Measurements from ENCODE around the gene ATMIN. TPM values are rescaled to one million over a fixed set of nuclear protein-coding genes. Genes with fewer than 3 reads are reported as not detected.

Gene ATMIN
- total RNA-seq, 1 donor from 2014 or later = 43.2 TPM

GRCh38 chr16:81040842-81041241 lies 5.2 kb downstream of the ATMIN start:
- no peak for TF ChIP-seq CTCF (IDR thresholded peaks at IDR 0.05; ENCODE audit: unreplicated experiment)
- no peaks in the 10 kb centered on the region for H3K9me3 Mint-ChIP-seq
- no peaks in the 10 kb centered on the region for H3K27me3 Mint-ChIP-seq (ENCODE audit: low read depth)
- no peak for DNase-seq (ENCODE audit: low spot score in 2 of 2, unreplicated experiment in 2 of 2)
- H3K4me3 Mint-ChIP-seq = no peak overlapping the region
- H3K27ac Mint-ChIP-seq = peak overlapping the region; percentile 22
- peaks cover 44% of the 10 kb centered on the region for H3K36me3 Mint-ChIP-seq
- H3K4me1 Mint-ChIP-seq = peaks cover 34% of the 10 kb centered on the region

GRCh38 chr16:81041696-81042095 lies 6.1 kb downstream of the ATMIN start:
- no peak overlapping the region for H3K4me3 Mint-ChIP-seq
- H3K4me1 Mint-ChIP-seq = peaks cover 31% of the 10 kb centered on the region
- peaks cover 45% of the 10 kb centered on the region for H3K36me3 Mint-ChIP-seq
- no peaks in the 10 kb centered on the region for H3K27me3 Mint-ChIP-seq (ENCODE audit: low read depth)
- DNase-seq (ENCODE audit: low spot score in 2 of 2, unreplicated experiment in 2 of 2) = no peak
- no peaks in the 10 kb centered on the region for H3K9me3 Mint-ChIP-seq
- TF ChIP-seq CTCF (IDR thresholded peaks at IDR 0.05; ENCODE audit: unreplicated experiment) = no peak
- peak overlapping the region; percentile 83 for H3K27ac Mint-ChIP-seq

GRCh38 chr16:81042821-81043220 lies 7.2 kb downstream of the ATMIN start:
- no peak overlapping the region for H3K27ac Mint-ChIP-seq
- DNase-seq (ENCODE audit: low spot score in 2 of 2, unreplicated experiment in 2 of 2) = no peak
- H3K4me1 Mint-ChIP-seq = peaks cover 23% of the 10 kb centered on the region
- no peaks in the 10 kb centered on the region for H3K9me3 Mint-ChIP-seq
- no peak for TF ChIP-seq CTCF (IDR thresholded peaks at IDR 0.05; ENCODE audit: unreplicated experiment)
- no peak overlapping the region for H3K4me3 Mint-ChIP-seq
- H3K36me3 Mint-ChIP-seq = peaks cover 49% of the 10 kb centered on the region
- H3K27me3 Mint-ChIP-seq (ENCODE audit: low read depth) = no peaks in the 10 kb centered on the region

- no peak overlapping the region for H3K4me3 Mint-ChIP-seq
- peaks cover 6% of the 10 kb centered on the region for H3K4me1 Mint-ChIP-seq
- H3K27ac Mint-ChIP-seq = peak overlapping the region; percentile 1
- no peaks in the 10 kb centered on the region for H3K27me3 Mint-ChIP-seq (ENCODE audit: low read depth)
- DNase-seq (ENCODE audit: low spot score in 2 of 2, unreplicated experiment in 2 of 2) = no peak
- H3K9me3 Mint-ChIP-seq = peaks cover 24% of the 10 kb centered on the region
- H3K36me3 Mint-ChIP-seq = peaks cover 17% of the 10 kb centered on the region
- no peak for TF ChIP-seq CTCF (IDR thresholded peaks at IDR 0.05; ENCODE audit: unreplicated experiment)
Measured at GRCh38 chr16:81053761-81054160, 18.1 kb downstream of the ATMIN start.

- Mint-ChIP-seq H3K27me3 (ENCODE audit: low read depth) (no peaks in the 10 kb centered on the region), H3K27ac (no peak overlapping the region), H3K4me1 (no peaks in the 10 kb centered on the region), H3K36me3 (no peaks in the 10 kb centered on the region), H3K4me3 (no peak overlapping the region), H3K9me3 (no peaks in the 10 kb centered on the region)
- no peak for DNase-seq (ENCODE audit: low spot score in 2 of 2, unreplicated experiment in 2 of 2)
- TF ChIP-seq CTCF (IDR thresholded peaks at IDR 0.05; ENCODE audit: unreplicated experiment) = no peak
Measured at GRCh38 chr16:81060576-81061306, 25.1 kb downstream of the ATMIN start.
